ENCODE data around the gene VAV2.
A peak's percentile ranks its signal among the peaks of the same experiment; 100 is the strongest.

VAV2 gene

GRCh38 chr9:134028076-134028475 lies 36.0 kb upstream of the VAV2 start:
- no peak for DNase-seq

- no peak for DNase-seq
These were observed 35.4 kb upstream of the VAV2 start for GRCh38 chr9:134027561-134027960.

GRCh38 chr9:134026981-134027380 lies 34.9 kb upstream of the VAV2 start:
- DNase-seq: no peak

- no peak for DNase-seq
These were observed 34.5 kb upstream of the VAV2 start for GRCh38 chr9:134026581-134026980.

- peak; percentile 26 for DNase-seq
These were observed 33.8 kb upstream of the VAV2 start for GRCh38 chr9:134025606-134026541.

- peak; percentile 95 for DNase-seq
These were observed 32.9 kb upstream of the VAV2 start, which contains the start of gene BRD3OS for GRCh38 chr9:134024828-134025605. TSS of gene BRD3OS (plus strand) at chr9:134025481. CDS start at chr9:134026748, 1,267 bp downstream.

GRCh38 chr9:134024214-134024792 lies 32.2 kb upstream of the VAV2 start:
- DNase-seq: no peak

GRCh38 chr9:134014946-134015345 lies 22.8 kb upstream of the VAV2 start:
- no peak for DNase-seq

- no peak for DNase-seq
These were observed 19.3 kb upstream of the VAV2 start for GRCh38 chr9:134011401-134011800.

GRCh38 chr9:134010310-134011173 lies 18.4 kb upstream of the VAV2 start:
- DNase-seq: no peak

- DNase-seq: no peak
These were observed 15.4 kb upstream of the VAV2 start for GRCh38 chr9:134007571-134007970.

GRCh38 chr9:134007150-134007549 lies 15.0 kb upstream of the VAV2 start:
- DNase-seq: no peak

GRCh38 chr9:134005381-134005780 lies 13.3 kb upstream of the VAV2 start:
- no peak for DNase-seq

- DNase-seq: no peak
These were observed 12.8 kb upstream of the VAV2 start for GRCh38 chr9:134004881-134005280.

GRCh38 chr9:134004131-134004873 lies 12.2 kb upstream of the VAV2 start:
- DNase-seq: no peak

- no peak for DNase-seq
These were observed 11.1 kb upstream of the VAV2 start for GRCh38 chr9:134003237-134003636.

GRCh38 chr9:134002796-134003195 lies 10.7 kb upstream of the VAV2 start:
- no peak for DNase-seq

GRCh38 chr9:133999851-134000265 lies 7.7 kb upstream of the VAV2 start:
- DNase-seq: no peak

GRCh38 chr9:133998915-133999595 lies 6.9 kb upstream of the VAV2 start:
- no peak for DNase-seq

GRCh38 chr9:133997584-133997983 lies 5.5 kb upstream of the VAV2 start:
- no peak for DNase-seq

Measured in CD4-positive, alpha-beta T cell treated with Interleukin-4 for 4 hours (primary cell).